Endometrial microvascular endothelial cells (primary cell): Measurements from ENCODE around the gene RAMP3. TPM values are rescaled to one million over a fixed set of nuclear protein-coding genes. Genes with fewer than 3 reads are reported as not detected.

Source experiments
- in situ Hi-C: cut with HindIII; loops from 2 replicates; pipeline ENCODE4 v1.10.0; 2017; ENCODE audit warnings: low sequenced_read_pairs, low pct_unique_long_range_greater_than_20kb; ENCODE audit errors: inconsistent ontology term
- total RNA-seq: library from RNA; depleted of rRNA; stranded (reverse); fragments of >200 nt; gene quantifications from one replicate; pipeline ENCODE4 v1.2.3, GENCODE V29; 2015; ENCODE audit errors: inconsistent ontology term

RAMP3 gene
- total RNA-seq, 1 donor from 2014 or later, result not detected

DNA sequence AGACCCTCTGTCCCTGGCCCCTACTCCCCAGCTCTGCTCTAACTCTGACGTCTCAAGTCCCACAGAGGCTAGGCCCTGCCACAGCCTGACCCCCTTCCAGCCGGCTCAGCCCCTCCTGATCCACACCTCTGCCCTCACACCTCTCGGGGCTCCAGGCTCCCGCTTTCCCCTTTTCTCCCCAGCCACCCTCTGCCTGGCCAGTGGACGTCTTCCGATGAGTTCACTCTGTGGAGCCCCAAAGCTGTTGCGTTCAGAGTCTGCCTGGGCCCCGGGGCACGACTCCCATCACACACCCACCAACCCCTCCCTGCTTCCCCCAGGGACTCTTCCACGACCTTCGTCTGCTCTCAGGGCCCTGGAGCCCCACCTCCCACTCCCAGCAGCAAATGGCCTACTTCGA lies 27.7 kb upstream of the RAMP3 start:
- in situ Hi-C loops, result no loop called here

DNA sequence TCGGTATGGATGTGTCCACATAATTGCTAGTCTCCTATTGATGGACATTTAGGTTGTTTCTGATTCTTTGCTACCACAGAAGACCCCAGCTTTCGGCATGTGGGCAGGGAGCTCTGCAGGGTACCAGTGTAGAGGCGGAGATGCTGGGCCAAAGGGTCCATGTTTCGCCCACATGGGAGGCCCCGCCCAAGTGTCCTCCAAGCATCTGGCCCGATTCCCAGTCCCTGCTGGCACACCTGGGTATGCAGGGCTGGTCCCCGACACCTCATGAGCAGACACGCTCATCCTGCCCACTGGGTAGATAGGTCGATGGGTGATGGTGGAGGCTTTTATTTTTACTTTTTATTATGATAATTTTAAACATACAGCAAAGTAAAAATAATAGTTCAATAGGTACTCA lies 26.7 kb upstream of the RAMP3 start:
- in situ Hi-C loops, result no loop called here

DNA sequence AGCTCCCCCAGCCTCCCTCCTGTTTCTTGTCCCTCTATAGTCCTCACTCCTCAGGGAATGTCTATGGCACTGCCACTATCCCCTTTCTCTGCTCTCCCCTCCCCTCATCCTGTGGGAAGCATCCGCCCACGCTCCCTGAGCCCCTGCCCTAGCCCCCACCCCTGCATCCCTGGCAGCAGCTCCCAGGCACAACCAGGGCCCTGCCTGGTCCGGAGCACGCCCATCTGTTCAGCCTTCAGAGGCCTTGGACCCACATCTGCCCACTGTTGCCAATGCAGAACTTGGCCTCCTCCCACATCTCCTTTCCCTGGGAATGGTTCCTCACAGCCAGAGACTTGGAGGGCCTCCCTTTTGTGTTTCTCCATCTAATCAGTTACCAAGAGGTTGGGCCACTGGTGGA lies 25.7 kb upstream of the RAMP3 start:
- in situ Hi-C loops, result no loop called here

DNA sequence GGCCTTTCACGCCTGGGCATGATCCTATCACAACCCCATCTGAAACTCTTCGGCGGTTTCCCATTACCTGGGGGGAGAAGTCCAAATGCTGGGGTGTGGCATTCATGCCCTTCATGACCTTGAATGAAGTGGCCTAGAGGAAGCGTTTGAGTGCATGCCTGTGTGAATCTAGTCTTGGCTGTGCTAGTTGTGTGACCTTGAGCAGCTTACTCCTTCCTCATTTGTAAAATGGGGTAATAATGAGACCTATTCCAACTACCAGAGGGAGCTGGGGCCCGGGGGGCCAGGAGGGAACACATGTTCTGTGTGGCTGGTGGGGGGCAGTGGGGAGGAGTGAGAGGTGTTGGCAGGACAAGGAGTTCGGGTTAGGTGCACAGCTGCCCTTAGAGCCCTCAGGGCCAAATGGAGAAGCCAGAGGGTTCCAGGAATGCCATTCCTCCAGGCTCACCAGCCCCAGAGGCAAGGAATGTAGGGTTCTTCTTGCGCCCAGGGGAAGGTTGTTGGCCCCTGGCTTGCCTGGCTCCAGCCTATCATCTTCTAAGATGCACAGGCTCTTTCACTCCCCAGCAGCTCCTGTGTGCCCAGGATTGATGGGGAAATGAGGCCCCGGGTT lies 24.8 kb upstream of the RAMP3 start:
- in situ Hi-C loops, result no loop called here

DNA sequence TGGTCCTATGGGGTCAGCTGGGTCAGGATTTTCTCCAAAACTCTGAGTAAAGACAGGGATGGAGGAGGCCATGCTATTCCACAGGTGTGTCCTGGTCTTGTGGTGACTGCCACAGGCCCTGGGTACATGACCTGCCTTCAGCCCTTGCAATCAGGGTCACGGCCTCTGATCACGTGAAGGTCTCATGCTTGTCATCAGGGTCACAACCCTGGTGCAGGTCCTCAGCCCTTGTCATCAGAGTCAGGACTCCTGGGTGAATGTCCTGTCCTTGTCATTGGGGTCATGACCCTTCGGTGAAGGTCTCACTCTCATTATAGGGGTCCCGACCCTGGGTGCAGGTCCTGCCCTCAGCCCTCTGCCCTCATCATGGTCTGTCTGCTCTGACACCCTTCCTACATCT lies 24.2 kb upstream of the RAMP3 start:
- in situ Hi-C loops, result no loop called here

DNA sequence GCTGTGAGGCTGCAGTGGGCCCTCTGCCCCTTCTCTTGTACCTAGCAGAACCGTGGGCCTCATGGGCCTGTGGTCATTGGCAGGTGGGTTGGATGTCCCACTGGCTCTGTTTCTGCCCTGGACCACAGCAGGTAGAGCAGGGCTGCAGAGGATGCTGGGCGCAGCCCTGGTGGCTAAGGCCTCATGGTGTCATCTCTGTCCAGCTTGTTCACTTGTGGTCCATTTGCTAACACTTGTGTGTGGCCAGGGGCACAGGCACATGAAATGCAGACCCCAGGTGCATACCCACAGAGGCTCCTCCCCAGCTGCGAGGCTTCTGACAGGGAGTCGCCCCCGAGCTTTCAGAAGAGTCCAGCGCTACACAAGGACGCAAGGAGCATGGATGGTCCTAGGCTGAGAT lies 23.7 kb upstream of the RAMP3 start:
- in situ Hi-C loops, result no loop called here

DNA sequence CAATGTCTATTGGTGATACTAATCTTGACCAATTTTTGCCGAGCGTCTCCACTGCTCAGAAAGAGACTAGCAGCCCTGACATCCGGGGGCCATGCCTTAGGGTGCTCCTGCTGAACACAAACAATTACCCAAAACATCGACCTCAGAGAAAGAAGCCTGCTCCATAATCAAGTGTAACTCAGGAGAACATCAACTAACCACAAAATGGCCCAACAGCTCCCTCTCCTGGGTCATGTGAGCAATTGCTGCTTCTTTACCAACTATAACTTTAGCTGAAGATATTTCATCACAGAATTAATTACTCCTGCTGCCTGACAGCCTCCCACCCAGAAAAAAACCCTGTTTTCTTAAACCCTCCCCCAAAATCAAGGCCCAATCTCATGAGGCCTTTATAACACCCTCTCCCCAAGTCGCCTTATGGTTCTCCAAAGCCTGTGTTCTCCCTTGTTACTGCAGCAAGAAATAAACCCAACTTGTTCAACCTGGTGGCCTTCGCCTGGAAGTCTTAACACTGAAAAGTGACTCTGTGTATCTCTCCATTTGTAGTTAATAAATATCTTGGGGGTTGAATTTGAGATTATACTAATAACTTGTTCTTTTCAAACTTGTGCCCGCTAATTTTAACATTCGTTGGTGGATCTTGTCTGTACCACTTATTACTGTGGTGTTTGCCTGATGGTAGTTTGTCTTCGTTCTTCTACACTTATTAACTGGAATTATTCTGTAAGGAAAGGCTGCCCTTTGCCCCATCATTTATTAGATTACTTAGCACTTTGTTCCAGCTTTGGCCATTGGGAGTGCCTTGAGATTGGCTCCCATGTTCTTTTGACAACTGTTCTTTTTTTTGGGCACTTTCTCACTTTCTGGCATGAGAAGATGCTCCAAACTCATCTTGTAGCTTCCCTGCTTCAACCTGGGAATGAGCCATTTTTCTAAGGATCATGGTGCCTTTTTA lies 21.2 kb upstream of the RAMP3 start:
- in situ Hi-C loops, result no loop called here

DNA sequence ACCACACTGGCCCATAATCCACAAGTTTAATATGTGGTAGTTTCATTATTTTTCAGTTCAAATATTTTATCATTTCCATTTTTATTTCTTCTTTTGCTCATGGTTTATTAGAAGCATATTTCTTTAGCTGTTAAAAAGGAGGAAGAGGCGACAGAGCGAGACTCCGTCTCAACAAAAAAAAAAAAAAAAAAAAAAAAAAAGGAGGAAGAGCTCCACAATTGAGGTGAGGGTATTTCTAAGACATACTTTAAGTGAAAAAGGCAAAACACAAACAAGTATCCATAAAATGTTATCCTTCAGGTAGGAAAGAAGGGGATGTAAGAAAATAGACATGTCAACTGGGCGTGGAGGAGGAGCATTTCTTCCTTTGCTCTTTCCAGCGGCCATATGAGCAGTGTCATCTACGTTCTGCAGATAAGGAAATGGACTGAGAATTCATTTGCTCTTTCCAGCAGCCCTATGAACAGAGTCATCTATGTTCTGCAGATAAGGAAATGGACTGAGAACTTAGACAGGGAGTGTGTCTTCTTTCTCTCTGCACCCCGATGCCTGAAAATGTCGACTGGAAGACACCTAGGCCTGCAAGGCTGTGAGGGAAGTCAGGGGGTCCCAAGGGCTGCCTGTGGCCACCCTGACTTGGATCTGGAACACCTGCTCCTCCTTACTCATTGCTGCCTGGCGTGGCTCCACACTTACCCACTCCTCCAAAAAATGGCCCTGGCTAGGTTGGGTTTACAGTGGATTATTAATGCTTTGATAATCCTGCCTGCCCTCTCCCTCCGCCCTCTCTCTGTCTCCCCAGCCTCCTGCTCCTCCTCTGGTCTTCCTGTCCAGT lies 18.9 kb upstream of the RAMP3 start:
- in situ Hi-C loops, result no loop called here

DNA sequence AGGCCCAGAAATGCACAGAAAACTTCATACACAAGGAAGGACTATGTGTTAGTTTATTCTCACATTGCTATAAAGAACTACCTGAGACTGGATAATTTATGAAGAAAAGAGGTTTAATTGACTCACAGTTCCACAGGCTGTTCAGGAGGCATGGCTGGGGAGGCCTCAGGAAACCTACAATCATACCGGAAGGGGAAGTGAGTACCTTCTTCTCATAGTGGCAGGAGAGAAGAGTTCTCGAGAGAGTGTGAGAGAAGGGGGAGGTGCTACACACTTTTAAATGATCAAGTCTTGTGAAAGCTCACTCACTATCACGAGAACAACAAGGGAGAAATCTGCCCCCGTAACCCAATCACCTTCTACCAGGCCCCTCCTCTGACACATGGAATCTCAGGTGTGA lies 16.8 kb upstream of the RAMP3 start:
- in situ Hi-C loops, result no loop called here

DNA sequence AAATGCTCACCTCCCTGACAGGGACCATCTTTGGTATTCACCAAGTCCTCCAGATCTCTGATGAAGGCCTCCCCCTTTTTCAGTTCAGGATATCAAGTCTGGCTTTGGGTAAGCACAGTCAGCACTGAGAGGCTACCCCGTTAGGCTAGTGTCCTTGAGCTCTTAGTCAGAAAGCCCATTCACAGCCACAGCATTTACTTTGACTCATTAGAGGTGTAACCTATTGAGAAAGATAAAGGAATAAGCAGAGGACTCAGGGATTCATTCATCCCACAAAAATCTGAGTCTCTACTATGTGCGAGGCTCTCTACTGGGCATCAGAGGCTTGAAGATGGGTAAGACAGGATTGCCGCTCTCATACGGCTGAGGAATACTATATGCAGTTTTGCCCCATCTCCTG lies 14.0 kb upstream of the RAMP3 start:
- in situ Hi-C loops, result no loop called here

DNA sequence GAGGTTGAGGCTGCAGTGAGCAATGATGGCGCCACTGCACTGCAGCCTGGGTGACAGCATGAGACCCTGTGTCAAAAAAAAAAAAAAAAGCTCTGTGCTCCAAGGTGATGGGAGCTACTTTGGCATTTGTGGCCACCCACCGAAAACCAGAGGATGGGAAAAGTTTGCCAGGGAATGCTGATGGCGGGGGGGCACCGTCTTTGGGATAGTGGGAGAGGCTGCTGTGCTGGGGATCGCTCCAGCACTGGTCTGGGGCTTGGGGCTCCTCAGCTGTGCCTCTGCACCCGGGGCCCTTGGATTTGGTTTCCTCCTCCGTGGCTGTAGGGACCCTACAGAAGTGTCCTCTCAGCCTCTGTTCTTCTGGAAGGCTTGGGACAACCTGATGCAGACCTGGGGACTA lies 11.7 kb upstream of the RAMP3 start:
- in situ Hi-C loops, result no loop called here

DNA sequence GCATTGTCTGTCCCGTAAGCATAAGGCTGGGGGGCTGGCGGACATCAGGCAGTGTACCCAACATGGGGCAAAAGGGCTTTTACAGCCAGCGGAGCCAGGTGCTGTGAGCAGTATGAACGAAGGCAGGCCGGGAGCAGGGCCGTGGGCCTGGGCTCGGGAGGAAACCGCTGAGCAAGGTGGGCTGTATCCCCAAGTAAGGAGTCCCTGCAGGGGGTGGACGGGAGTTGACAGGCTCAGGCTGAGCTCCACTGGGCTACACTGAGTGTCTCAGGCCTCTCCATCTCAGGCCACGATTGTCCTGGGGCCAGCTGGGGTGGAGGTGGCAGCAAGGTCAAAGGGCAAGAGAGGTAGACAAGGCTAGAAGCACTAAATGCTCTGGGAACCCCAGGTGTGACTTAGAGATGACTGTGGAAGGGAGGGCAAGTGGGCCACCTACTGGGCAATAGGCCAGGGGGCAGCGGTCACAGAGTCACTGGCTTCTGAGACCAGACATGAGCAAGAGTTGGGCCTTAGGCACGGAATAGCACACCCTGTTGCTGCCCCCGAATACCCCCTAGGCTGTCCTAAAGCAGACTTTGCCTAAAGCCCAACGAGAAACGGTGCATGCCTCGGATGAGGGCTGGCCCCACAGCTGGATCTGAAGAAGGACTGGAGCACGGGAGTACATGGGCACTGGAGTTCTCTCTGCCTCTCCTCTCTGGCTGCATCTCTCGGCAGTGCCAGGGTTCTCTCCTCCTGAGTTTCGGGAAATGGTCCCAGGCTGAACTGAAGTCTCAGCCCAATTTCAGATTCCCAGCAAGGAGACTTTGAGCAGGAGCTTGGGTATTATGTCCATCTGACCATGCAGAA lies 10.8 kb upstream of the RAMP3 start:
- in situ Hi-C loops, result no loop called here

DNA sequence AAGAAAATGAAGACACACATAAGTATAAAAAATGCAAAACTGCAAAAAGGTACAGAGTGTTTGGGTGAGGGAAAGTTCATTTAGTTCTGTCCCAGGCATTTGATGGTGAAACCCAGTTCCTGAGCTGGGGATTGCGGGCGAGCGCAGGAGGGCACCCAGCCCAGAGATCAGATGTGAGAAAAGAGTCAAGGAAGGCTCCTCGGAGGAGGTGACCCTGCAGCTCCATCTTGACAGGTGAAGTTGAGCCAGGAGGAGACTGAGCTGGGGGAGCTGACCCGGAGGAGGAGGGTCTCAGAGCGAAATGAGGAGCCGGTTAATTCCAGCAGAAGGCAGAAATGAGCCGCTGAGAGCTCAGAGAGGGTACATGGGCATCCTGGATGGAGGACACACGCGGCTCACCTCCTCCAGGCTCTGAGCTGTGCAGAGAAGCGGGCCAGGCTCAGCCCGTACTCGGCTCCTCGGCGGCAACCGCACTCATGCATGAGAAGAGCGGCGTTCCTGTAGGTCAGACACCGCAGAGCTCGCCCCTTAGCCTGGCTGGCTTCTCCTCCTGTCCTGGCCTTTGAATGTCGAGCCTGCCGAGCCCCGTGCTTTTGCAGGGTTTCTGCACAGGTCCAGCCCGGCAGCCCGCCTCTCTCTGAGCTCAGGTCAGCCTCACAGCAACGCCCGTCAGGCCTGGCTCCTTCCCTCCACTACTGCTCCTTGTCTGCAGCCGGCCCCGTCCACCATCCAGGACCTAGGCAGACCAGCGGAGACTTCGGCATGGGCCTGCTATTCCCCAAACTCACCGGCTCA lies 9.5 kb upstream of the RAMP3 start:
- in situ Hi-C loops, result no loop called here

DNA sequence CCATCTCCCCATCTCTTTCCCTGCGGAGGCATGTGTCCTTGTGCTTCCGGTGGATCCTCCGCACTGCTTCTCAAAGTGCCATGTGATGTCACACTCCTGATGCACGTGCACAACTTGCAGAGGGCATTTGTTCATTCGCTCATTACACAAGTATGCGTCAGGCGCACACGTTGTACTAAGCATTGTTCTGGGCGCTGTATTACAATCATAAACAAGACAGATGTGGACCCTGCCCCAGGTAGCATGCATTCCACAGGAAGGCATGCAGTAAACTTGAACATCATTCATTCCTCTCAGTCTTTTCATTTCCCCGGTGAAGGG lies 9.0 kb upstream of the RAMP3 start:
- in situ Hi-C loops, result no loop called here

DNA sequence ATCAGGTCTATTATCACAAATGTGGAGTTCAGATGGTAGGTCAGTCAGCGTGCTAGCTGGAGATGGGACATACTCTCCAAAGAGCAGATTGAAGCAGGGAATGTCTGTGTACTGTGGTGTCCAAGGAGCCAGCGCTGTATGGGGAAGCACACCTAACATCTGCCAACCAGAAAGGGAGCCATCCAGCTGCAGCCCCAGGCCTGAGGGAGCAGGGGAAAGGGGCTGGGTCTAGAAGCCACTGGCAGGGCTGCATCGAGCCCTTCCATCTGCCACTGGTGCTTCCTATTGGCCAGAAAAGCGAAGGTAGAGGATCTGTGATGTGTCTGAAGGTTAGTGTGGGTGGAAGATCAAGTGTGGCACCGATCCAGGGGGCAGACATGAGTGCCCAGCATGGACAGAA lies 8.0 kb upstream of the RAMP3 start:
- in situ Hi-C loops, result no loop called here

DNA sequence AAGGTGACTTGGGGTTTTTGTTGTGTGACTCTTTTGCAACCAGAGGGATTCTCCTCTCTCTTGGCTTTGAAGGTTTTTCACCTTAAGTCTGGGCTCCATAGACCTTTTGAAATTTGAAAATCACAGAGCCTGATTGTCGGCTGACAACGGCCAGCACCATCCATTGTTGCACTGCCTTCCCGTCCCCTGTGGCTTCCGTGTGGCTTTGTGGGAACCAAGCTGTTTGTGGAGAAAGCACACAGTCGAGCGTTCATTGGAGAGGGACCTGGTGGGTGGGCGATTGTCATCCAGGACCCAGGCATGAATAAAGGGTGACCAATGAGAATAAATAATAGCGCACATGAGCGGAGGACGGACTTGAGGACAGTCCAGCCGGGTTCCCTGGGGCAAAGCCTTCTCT lies 7.4 kb upstream of the RAMP3 start:
- in situ Hi-C loops, result no loop called here

DNA sequence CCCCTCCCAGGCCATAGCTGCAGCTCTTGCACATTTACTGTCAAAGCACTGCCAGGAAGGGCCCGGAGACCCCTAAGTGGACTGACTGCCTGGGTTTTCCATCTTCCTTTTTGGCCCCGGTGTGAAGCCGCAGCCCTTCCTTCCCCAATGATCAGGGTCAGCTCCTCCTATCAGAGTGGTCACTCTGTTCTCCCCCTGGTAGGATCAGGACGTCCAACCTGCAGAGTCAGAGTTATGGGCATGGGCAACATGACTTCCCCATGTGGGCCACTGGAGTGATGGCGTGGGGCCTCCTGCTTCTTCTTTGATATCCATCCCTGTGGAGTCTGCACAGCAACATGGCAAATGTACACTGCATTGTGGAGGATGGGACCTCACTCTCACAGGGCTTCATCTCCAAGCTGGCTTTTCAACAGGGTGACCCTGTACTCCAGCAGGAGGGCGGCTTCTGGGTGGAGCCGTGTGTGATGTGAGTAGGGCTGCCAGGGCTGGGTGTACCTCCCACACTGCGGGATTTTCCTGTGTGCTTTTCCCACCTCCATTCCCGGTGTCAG lies 6.4 kb upstream of the RAMP3 start:
- in situ Hi-C loops, result no loop called here

DNA sequence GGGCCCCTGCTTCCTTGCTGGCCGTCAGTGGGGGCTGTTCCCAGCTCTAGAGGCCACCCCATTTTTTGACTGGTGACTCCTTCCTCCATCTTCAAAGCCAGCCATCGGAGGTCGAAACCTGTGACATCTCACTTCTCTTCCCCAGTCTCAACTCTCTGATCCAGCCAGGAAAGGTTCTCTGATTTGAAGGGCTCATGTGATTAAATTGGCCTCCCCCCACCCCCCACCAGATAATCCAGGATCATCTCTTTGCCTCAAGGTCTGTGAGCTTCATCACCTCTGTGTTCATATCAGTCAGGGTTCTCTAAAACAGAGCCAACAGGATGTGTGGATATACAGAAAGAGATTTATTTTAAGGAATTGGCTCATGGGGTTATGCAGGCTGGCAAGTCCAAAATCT lies 5.6 kb upstream of the RAMP3 start:
- in situ Hi-C loops, result no loop called here
